ENCODE data around the gene HLA-G. TPM values are rescaled to one million over a fixed set of nuclear protein-coding genes. Genes with fewer than 3 reads are reported as not detected.

Gene HLA-G
- total and polyA plus RNA-seq, 9 of the 15 experiments (the other 6 are each of a cell fraction or from before 2014, with no cell fraction given): 0.13 TPM; not detected in 8

GRCh38 chr6:29793036-29793356 lies 34.6 kb upstream of the HLA-G start:
- Histone ChIP-seq H2AFZ (ENCODE audit: low read depth, low read length) (no peak overlapping the region), H4K20me1 (replicated peaks; ENCODE audit: control insufficient read depth, insufficient read depth, low read length) (no peaks in the 10 kb centered on the region), H3K9me3 (replicated peaks; ENCODE audit: control insufficient read depth, insufficient read depth, low read depth, low read length) (0 out of 2 replicates have a peak, but pooled peaks cover 3% of the 10 kb centered on the region), H3K4me1 (replicated peaks in 1 of 2; ENCODE audit: control insufficient read depth in 2 of 2, insufficient read depth in 2 of 2, low read length in 2 of 2) (peaks cover 0 to 13% of the 10 kb centered on the region in 2 experiments; a peak in 2 of 5 replicates), H3K4me2 (ENCODE audit: insufficient read depth, low read length) (no peak overlapping the region), H3K9ac (ENCODE audit: insufficient read depth in 1 of 2, low read depth in 2 of 2, low read length in 2 of 2) (no peak overlapping the region), H3K79me2 (ENCODE audit: control insufficient read depth, insufficient read depth, low read length) (no peaks in the 10 kb centered on the region), H3K27me3 (ENCODE audit: control insufficient read depth in 2 of 2, insufficient read depth in 2 of 2, low read length in 2 of 2) (peaks cover 17 to 30% of the 10 kb centered on the region in 2 experiments), H3K9me1 (ENCODE audit: control insufficient read depth, insufficient read depth, low read length) (no peaks in the 10 kb centered on the region), H3K4me3 (no peak overlapping the region), H3K36me3 (ENCODE audit: control insufficient read depth, insufficient read depth, low read length) (no peaks in the 10 kb centered on the region), H3K27ac (ENCODE audit: extremely low read depth, low read depth, low read length) (no peak overlapping the region)
- in situ Hi-C loops (cut with MboI): no loop called here
- CTCF ChIA-PET (ENCODE audit: low intra/inter-chr PET ratio): no interaction called here
- TF ChIP-seq ETS2 (tag; IDR thresholded peaks at IDR 0.05; ENCODE audit: borderline replicate concordance, poor library complexity, severe bottlenecking) (no peak), ZNF12 (CRISPR knock-in tag; IDR thresholded peaks at IDR 0.05) (no peak), NFYB (IDR thresholded peaks at IDR 0.05; ENCODE audit: extremely low read depth, insufficient read length) (no peak), ZNF785 (CRISPR knock-in tag; IDR thresholded peaks at IDR 0.05) (no peak)
- ATAC-seq (no peak), DNase-seq (ENCODE audit: extremely low read depth in 1 of 4, low spot score in 3 of 4) (no peak), FAIRE-seq (no peak)
- no TSS peak for BruUV-seq (replicated peaks)
- WGBS (ENCODE audit: insufficient coverage, low coverage, missing lambda C conversion rate): 54% methylated on average over 11 of the region's 11 CpGs
- POLR2A ChIA-PET: no interaction called here
- intact Hi-C loops (cut with micrococcal nuclease): no loop called here

- 0% methylated on average over 3 of the region's 3 CpGs for WGBS (ENCODE audit: insufficient coverage, low coverage, missing lambda C conversion rate)
- no TSS peak for BruUV-seq (replicated peaks)
- H3K9ac ChIP-seq (ENCODE audit: insufficient read depth in 1 of 2, low read depth in 2 of 2, low read length in 2 of 2): no peak overlapping the region
- in situ Hi-C loops (cut with MboI) (no loop called here), intact Hi-C loops (cut with micrococcal nuclease) (no loop called here)
- no peak overlapping the region for H3K4me2 ChIP-seq (ENCODE audit: insufficient read depth, low read length)
- H3K36me3 ChIP-seq (ENCODE audit: control insufficient read depth, insufficient read depth, low read length): no peaks in the 10 kb centered on the region
- H3K27ac ChIP-seq (ENCODE audit: extremely low read depth, low read depth, low read length): no peak overlapping the region
- no peaks in the 10 kb centered on the region for H4K20me1 ChIP-seq (replicated peaks; ENCODE audit: control insufficient read depth, insufficient read depth, low read length)
- H3K9me3 ChIP-seq (replicated peaks; ENCODE audit: control insufficient read depth, insufficient read depth, low read depth, low read length): no peaks in the 10 kb centered on the region
- no peak for FAIRE-seq
- H3K27me3 ChIP-seq (ENCODE audit: control insufficient read depth in 2 of 2, insufficient read depth in 2 of 2, low read length in 2 of 2): peaks cover 23 to 33% of the 10 kb centered on the region in 2 experiments
- DNase-seq (ENCODE audit: extremely low read depth in 1 of 4, low spot score in 3 of 4): no peak
- no peak overlapping the region for H2AFZ ChIP-seq (ENCODE audit: low read depth, low read length)
- POLR2A ChIA-PET: no interaction called here
- no peak for ATAC-seq
- no peak overlapping the region for H3K4me3 ChIP-seq
- no peaks in the 10 kb centered on the region for H3K9me1 ChIP-seq (ENCODE audit: control insufficient read depth, insufficient read depth, low read length)
- H3K4me1 ChIP-seq (replicated peaks in 1 of 2; ENCODE audit: control insufficient read depth in 2 of 2, insufficient read depth in 2 of 2, low read length in 2 of 2): peaks cover 0 to 13% of the 10 kb centered on the region in 2 experiments; a peak in 2 of 5 replicates
- CTCF ChIA-PET (ENCODE audit: low intra/inter-chr PET ratio): no interaction called here
- H3K79me2 ChIP-seq (ENCODE audit: control insufficient read depth, insufficient read depth, low read length): no peaks in the 10 kb centered on the region
- no peak for TF ChIP-seq SIN3A (IDR thresholded peaks at IDR 0.05; ENCODE audit: borderline replicate concordance in 2 of 2, control insufficient read depth in 1 of 2, low read depth in 2 of 2, low read length in 2 of 2)
- TF ChIP-seq TRIM25 (IDR thresholded peaks at IDR 0.05; ENCODE audit: borderline replicate concordance): no peak
- TF ChIP-seq DIDO1 (tag; IDR thresholded peaks at IDR 0.05; ENCODE audit: low read depth): no peak
- TF ChIP-seq HIVEP1 (CRISPR knock-in tag; IDR thresholded peaks at IDR 0.05): no peak
- TF ChIP-seq RBM25 (IDR thresholded peaks at IDR 0.05; ENCODE audit: low read depth, low read length, severe bottlenecking): no peak
- no peak for TF ChIP-seq BRCA1 (IDR thresholded peaks at IDR 0.05)
- no peak for TF ChIP-seq BRCA1 (CRISPR knock-in tag; IDR thresholded peaks at IDR 0.05)
- TF ChIP-seq TFAM (CRISPR knock-in tag; conservative IDR thresholded peaks at IDR 0.05): no peak
- no peak for TF ChIP-seq ZNF354B (CRISPR knock-in tag; IDR thresholded peaks at IDR 0.05)
- TF ChIP-seq ZNF121 (CRISPR knock-in tag; conservative IDR thresholded peaks at IDR 0.05): no peak
- TF ChIP-seq ZNF311 (CRISPR knock-in tag; IDR thresholded peaks at IDR 0.05): no peak
- TF ChIP-seq SMARCA5 (IDR thresholded peaks at IDR 0.05): no peak
- no peak for TF ChIP-seq ZNF217 (CRISPR knock-in tag; IDR thresholded peaks at IDR 0.05)
- TF ChIP-seq E2F3 (CRISPR knock-in tag; IDR thresholded peaks at IDR 0.05): no peak
- no peak for TF ChIP-seq XRCC4 (IDR thresholded peaks at IDR 0.05; ENCODE audit: extremely low read depth, insufficient read depth, insufficient read length)
Measured at GRCh38 chr6:29793796-29794195, 33.8 kb upstream of the HLA-G start.
